GM19463 (cell line): ENCODE data around the gene SLC9A9.

ENCODE experiments used
- ATAC-seq: cut with Tn5 transposase; IDR thresholded peaks from one replicate; pipeline ENCODE4 v1.9.1; 2021; ENCODE audit warnings: mild to moderate bottlenecking, moderate library complexity; ENCODE audit not compliant: unreplicated experiment

SLC9A9 gene

DNA sequence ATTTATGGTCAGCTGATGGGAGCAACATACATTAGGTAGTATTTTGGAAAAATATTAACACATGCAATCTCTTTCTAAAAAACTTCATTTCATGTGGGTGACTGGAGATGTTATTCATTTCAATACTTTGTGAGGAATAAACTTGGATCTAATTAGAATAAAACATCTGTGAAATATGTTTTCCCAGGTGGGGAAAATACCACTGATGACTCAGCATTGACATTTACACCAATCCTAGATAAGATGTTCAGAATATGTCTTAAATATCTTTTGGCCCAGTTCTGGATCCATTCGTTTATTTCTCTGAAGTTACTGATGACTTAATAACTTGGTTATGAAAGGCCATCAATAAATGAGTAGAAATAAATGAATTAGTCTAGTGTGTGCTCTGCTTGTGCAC lies 481.1 kb downstream of the SLC9A9 start:
- ATAC-seq: no peak

- no peak for ATAC-seq
These were observed 481.6 kb downstream of the SLC9A9 start for GRCh38 chr3:143366672-143367071.

- no peak for ATAC-seq
These were observed 484.3 kb downstream of the SLC9A9 start for GRCh38 chr3:143363949-143364348.

- ATAC-seq: no peak
These were observed 485.0 kb downstream of the SLC9A9 start for GRCh38 chr3:143363276-143363675.

DNA sequence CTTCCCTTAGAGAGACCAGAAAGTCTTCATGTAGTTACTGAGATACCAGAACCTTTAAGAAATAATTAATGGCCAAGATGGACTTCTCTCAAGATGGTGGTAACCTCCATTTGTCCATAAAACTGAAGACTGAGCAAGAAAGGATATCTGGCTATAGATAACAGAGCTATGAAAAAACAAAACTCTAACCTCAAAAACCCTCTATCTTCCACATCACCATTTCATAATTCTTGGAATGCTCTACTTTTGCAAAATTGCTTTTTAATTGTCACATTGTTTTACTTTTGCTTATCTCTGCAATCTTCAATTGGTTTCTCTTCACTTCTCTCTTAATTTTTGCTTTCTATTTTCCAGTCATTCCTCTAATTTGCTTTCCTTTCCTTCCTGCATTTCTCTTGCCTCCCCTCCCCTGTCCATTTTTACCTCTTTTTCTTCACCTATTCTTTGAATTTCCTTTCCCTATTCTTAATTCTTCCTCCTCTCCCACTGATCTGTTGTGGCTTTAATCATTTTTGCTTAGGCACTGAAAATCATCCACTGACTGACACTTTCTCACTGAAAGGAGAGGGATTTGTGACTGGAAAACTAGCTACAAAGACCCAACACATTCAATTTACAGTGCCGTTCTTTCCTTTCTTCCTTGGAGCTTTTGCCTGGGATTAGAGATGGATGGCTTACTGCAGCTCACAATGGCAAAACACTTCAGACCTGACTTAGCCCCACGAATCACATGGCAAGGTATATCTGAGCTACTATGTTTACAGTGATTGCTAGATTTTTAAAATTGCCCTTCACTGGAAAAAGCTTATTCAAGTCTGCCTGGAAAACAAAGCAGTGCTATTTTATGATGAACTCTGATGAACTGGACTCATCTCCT lies 485.9 kb downstream of the SLC9A9 start:
- ATAC-seq: no peak

DNA sequence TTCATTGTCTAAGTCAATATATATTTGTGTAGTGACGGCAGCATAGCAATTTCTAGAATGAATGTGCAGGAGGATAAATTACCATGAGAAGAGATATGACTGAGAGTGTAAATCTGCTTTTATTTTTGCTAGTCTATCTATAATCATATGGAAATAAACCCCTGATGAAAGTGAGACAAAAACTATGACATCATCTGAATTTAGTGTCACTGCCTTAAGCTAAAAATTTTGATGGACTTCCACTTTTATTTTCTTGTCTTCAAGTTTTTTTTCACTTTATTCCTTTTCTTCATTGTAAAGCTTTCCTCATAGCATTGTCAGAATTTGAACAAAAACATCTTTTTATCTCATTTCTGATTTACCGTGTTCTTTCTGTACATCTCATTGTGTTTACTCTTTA lies 486.7 kb downstream of the SLC9A9 start:
- no peak for ATAC-seq

DNA sequence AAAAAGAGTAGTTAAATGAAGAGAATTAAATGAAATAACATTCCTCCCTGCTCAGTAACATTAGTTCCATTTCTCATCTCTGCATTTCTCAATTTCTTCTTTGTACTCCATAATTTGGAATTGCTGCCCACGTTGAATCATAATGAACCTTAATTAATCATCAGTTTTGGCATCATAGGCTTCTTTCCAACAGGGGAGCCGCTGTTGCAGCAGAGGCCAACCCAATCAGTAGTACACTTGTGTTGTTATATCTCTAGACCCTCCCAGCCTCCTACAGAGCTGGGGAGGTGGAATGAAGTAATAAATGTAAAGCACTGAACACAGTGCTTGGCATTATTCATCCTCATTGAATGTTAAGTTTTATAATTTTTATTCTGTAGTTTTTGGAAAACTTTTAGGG lies 488.0 kb downstream of the SLC9A9 start:
- ATAC-seq: no peak

DNA sequence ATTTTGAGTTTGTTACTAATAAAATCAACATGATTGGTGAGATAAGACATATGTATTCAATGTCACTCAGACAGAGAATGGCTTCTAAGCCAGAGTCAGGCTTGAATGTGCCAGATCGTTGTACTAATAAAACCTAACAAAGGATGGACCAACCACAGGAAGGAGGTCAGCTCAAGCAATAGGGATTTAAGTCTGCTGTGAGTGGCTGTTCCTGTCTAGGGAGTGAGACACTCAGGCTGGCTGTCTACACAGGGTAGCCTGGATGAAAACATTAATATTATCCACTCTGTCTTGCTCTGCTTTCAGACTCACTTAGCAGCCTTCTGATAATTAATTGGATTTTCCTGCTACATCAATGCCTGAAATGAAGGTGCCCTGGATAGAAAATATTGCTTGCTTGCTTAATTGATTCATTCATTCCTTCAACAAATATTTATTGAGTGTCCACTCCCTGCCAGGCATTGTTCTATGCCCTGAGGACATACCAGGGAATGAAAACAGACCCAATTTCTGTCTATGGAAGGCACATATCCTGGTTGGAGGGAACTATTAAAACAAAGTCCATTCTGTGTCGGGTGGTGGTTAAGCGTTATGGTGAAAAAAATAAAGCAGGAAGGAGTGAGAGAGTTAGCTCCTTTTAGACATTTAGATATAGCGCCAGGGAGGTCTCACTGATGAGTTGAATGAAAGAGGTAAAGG lies 489.3 kb downstream of the SLC9A9 start:
- no peak for ATAC-seq

DNA sequence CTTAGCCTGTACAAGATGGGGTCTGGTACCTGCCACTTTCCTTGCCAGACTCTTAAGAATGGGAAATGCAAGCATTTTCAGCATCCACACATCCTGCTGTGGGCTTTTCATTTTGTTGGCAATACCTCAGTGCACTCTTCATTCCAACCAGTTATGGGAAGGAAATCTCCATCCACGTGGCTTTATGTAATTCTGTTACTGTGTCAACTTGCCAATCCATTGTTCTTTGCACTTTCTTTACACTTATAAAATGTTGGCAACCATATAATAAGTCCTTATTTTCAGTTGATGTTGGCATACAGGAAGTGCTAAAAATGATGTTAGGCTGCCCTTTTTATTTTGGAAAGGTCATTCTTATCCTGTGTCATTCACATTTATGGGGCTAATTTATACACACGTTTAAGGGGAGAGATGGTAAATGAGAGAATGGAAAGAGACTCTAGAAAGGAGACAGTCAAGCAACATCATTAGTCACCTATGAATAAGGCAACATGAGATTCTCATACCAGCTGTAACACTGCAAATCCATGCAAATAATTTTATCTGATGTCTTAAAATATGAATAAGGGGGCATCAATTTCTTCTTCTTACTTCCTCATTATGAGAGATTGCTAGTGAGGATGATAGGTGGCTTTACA lies 490.0 kb downstream of the SLC9A9 start:
- no peak for ATAC-seq

- ATAC-seq: no peak
These were observed 490.6 kb downstream of the SLC9A9 start for GRCh38 chr3:143357700-143358099.

GRCh38 chr3:143356839-143357238 lies 491.4 kb downstream of the SLC9A9 start:
- ATAC-seq: no peak

- ATAC-seq: no peak
These were observed 493.9 kb downstream of the SLC9A9 start for GRCh38 chr3:143354342-143354741.

GRCh38 chr3:143352850-143353550 lies 495.3 kb downstream of the SLC9A9 start:
- no peak for ATAC-seq

GRCh38 chr3:143351895-143352608 lies 496.2 kb downstream of the SLC9A9 start:
- no peak for ATAC-seq

DNA sequence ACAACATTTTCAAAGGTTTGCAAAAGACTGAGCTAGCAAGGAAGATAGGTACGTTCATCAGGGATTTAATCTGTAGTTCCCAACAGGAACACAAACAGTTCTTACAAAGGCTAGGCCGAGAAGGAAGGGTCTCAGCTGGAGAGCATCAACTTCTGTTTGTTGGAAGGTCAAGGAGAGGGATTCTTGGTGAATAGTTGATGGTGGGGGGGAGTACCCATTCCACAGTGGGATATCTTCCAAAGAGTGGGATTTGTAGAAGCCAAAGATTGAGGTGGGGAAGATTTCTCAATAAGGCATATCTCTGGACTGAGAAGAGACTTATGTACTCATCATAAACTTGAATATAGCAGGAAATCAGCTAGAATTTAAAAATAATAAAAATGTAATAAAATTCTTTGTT lies 496.9 kb downstream of the SLC9A9 start:
- ATAC-seq: no peak

DNA sequence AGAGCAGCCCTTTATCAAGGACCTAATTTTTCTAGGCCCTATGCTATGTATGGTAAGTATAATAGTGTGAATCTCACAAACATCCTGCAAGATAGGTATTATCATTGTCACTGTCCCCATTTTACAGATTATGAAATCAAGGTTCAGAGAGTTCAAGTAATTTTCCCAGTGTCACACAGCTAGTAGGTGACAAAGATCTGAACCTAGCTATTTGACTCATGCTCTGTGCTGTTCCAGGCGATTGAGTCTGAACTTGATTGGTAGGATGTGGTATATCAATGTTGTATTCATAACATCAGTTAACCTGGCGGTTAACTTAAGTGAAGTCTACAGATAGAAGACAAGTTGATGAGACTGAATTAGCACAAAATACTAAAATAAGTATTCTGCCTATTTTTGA lies 498.8 kb downstream of the SLC9A9 start:
- no peak for ATAC-seq

- ATAC-seq: no peak
These were observed 499.6 kb downstream of the SLC9A9 start for GRCh38 chr3:143348486-143349327.

- ATAC-seq: no peak
These were observed 503.6 kb downstream of the SLC9A9 start for GRCh38 chr3:143344516-143345165.

GRCh38 chr3:143343944-143344343 lies 504.3 kb downstream of the SLC9A9 start:
- no peak for ATAC-seq
